Inflammatory macrophage treated with lipopolysaccharide for 1 hour (primary cell): Measurements from ENCODE around the gene MAN2B2.

Source experiments
- DNase-seq, 2 donors: peaks; one replicate each; pipeline ENCODE4 v3.0.0-alpha.2; 2020 to 2022

MAN2B2 gene

GRCh38 chr4:6596948-6597347, 22.0 kb downstream of the MAN2B2 start:
- no peak for DNase-seq

GRCh38 chr4:6598127-6598526, 23.1 kb downstream of the MAN2B2 start:
- DNase-seq, result no peak

GRCh38 chr4:6598641-6599040, 23.7 kb downstream of the MAN2B2 start:
- no peak for DNase-seq

GRCh38 chr4:6601661-6602250, 26.8 kb downstream of the MAN2B2 start:
- no peak for DNase-seq

GRCh38 chr4:6602289-6602688, 27.3 kb downstream of the MAN2B2 start:
- no peak for DNase-seq

- DNase-seq, result no peak
Observed at GRCh38 chr4:6603128-6603527, 28.1 kb downstream of the MAN2B2 start.

GRCh38 chr4:6605114-6605513, 30.1 kb downstream of the MAN2B2 start:
- DNase-seq, result no peak

GRCh38 chr4:6605605-6606004, 30.6 kb downstream of the MAN2B2 start:
- no peak for DNase-seq

- DNase-seq, result no peak
Observed at GRCh38 chr4:6606465-6607235, 31.7 kb downstream of the MAN2B2 start.

GRCh38 chr4:6607368-6608055, 32.5 kb downstream of the MAN2B2 start:
- peak; percentile 39 to 72 for DNase-seq

- DNase-seq, result no peak
Observed at GRCh38 chr4:6608758-6609414, 33.9 kb downstream of the MAN2B2 start.

GRCh38 chr4:6609415-6610079, 34.6 kb downstream of the MAN2B2 start:
- DNase-seq, result no peak

GRCh38 chr4:6610856-6611430, 36.0 kb downstream of the MAN2B2 start:
- no peak for DNase-seq

- DNase-seq, result no peak
Observed at GRCh38 chr4:6612961-6613675, 38.1 kb downstream of the MAN2B2 start.

- DNase-seq, result no peak
Observed at GRCh38 chr4:6613676-6614651, 39.0 kb downstream of the MAN2B2 start.

GRCh38 chr4:6614701-6615230, 39.8 kb downstream of the MAN2B2 start:
- no peak for DNase-seq

- DNase-seq, result no peak
Observed at GRCh38 chr4:6616087-6616995, 41.4 kb downstream of the MAN2B2 start.

- DNase-seq, result no peak
Observed at GRCh38 chr4:6617246-6617645, 42.3 kb downstream of the MAN2B2 start.
